T-helper 2 cell (primary cell): ENCODE data around the gene DOCK3.
"Not testable (repeated sequence)": the region's sequence is repeated elsewhere in the genome, so short reads cannot be mapped to it uniquely, and the experiment has no call there.

Source experiments
- DNase-seq, 5 experiments: peaks; one replicate each; pipeline versions ENCODE4 v3.0.0 to v3.0.0-alpha.2; 2012 to 2022

Gene DOCK3

GRCh38 chr3:50688602-50689001 is 13.9 kb downstream of the DOCK3 start:
- DNase-seq, result not testable (repeated sequence)

GRCh38 chr3:50689558-50689957 is 14.8 kb downstream of the DOCK3 start:
- DNase-seq, result no peak

DNA sequence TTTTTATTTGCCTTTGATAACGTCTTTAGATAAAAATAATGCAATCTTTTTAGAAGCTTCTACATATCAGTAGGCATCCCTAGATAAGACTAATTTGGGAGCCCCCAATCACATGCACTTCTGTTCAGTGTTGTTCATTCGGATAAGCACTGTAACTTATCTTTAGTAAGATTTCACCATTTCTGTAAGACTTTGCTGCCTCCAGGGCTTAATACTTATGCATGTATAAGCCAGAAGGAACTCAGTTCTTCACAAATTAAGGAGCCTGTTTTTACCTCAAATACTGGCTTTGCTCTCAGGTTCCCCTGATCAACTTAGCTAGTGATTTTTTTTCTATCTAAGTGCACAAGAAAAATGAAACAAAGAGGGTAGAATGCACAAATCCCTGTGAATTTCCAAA is 20.3 kb downstream of the DOCK3 start:
- DNase-seq, result no peak

- DNase-seq, result no peak
These were observed 21.5 kb downstream of the DOCK3 start for GRCh38 chr3:50696276-50696675.

DNA sequence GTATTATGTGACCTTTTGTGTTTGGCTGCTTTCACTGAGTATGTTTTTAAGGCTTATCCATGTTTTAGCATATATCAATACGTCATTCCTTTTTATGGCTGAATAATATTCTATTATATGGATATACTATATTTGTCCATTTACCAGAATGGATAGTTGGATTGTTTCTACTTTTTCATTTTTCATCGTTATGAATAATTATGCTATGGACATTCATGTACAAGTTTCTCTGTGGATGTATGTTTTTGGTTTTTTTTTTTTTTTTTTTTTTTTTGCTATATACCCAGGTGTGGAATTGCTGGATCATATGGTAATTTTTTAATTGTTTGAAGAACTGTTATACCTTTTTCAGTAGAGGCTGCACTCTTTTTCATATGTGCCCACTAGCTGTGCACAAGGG is 23.5 kb downstream of the DOCK3 start:
- DNase-seq, result no peak

- DNase-seq, result no peak
These were observed 33.9 kb downstream of the DOCK3 start for GRCh38 chr3:50708620-50709019.

DNA sequence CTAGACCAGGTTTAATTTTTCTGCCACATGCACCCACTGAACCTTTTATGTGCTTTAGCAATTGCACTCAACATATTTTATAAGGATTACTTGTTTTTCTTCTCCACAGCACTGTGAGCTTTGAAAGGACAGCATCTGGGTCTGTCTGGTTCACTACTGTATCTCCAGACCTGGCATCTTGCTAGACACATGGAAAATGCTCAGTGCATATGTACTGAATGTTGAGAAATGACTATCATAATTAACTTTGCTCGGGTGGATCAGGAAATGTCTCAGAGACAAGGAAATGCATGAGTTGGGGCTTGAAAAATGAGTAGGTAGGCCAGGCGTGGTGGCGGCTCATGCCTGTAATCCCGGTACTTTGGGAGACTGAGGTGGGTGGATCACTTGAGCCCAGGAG is 40.2 kb downstream of the DOCK3 start:
- DNase-seq, result no peak

GRCh38 chr3:50724831-50725230 is 50.1 kb downstream of the DOCK3 start:
- no peak for DNase-seq

DNA sequence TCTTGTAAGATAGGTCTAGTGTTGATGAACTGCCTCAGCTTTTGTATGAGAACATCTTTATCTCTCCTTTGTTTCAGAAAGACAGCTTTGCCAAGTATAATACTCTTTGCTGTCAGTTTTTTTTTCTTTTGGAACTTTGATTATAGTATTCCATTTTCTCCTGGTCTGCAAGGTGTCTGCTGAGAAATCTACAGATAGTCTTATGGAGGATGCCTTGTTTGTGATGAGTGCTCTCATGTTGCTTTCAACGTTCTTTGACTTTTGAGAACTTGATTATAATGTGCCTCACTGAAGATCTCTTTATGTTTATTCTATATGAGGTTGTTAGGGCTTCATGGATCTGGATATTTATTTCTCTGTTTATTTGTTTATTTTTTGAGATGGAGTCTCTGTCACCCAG is 60.3 kb downstream of the DOCK3 start:
- DNase-seq, result no peak

GRCh38 chr3:50737193-50737905 is 62.6 kb downstream of the DOCK3 start:
- DNase-seq, result no peak

- no peak for DNase-seq
These were observed 63.3 kb downstream of the DOCK3 start for GRCh38 chr3:50737906-50738598.

GRCh38 chr3:50743643-50744042 is 68.9 kb downstream of the DOCK3 start:
- no peak for DNase-seq

DNA sequence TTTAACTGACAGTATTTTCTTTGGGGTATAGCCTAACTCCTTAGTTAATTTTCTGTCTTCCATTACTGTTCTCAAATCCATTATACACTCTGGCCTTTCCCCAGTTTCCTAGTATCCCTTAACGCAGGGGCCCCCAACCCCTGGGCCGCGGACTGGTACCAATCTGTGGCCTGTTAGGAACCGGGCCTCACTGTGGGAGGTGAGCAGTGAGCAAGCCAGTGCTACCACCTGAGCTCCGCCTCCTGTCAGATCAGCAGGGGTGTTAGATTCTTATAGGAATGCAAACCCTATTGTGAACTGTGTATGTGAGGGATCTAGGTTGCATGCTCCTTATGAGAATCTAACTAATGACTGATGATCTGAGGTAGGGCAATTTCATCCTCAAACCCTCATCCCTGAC is 75.1 kb downstream of the DOCK3 start:
- DNase-seq, result no peak

DNA sequence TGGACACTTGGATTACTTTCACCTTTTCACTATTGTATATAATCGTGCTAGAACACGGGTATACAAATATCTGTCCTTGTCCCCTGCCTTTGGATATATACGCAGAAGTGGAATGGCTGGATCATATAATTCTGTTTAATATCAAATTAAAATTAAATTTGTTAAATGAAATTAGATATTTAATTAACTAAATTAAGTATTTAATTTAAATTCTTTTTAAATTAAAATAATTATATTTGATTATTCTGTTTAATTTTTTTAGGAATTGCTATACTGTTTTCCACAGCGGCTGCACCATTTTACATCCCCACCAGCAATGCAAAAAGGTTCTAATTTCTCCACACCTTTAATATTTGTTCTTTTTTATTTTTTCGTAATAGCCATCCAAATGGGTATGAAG is 84.3 kb downstream of the DOCK3 start:
- DNase-seq, result no peak

DNA sequence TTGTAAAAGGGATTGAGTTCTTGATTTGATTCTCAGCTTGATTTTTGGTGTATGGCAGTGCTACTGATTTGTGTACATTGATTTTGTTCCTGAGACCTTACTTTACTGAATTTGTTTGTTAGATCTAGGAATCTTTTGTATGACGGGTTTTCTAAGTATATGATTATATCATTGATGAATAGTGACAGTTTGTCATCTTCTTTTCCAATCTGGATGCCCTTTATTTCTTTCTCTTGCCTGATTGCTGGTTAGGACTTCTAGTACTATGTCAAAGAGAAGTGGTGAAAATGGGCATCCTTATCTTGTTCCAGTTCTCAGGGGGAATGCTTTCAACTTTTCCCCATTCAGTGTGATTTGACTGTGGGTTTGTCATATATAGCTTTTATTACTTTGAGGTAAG is 103.0 kb downstream of the DOCK3 start:
- DNase-seq, result no peak

- DNase-seq, result not testable (repeated sequence)
These were observed 107.0 kb downstream of the DOCK3 start for GRCh38 chr3:50781766-50782165.

GRCh38 chr3:50786631-50787030 is 111.9 kb downstream of the DOCK3 start:
- no peak for DNase-seq

DNA sequence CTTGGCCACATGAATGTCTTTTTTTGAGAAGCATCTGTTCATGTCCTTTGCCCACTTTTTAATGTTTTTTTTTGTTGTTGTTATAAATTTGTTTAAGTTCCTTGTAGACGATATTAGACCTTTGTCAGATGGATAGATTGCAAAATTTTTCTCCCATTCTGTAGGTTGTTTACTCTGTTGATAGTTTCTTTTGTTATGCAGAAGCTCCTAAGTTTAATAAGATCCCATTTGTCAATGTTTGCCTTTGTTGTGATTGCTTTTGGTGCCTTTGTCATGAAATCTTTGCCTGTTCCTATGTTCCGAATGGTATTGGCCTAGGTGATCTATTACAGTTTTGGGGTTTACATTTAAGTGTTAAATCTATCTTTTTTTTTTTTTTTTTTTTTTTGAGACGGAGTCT is 116.2 kb downstream of the DOCK3 start:
- not testable (repeated sequence) for DNase-seq

DNA sequence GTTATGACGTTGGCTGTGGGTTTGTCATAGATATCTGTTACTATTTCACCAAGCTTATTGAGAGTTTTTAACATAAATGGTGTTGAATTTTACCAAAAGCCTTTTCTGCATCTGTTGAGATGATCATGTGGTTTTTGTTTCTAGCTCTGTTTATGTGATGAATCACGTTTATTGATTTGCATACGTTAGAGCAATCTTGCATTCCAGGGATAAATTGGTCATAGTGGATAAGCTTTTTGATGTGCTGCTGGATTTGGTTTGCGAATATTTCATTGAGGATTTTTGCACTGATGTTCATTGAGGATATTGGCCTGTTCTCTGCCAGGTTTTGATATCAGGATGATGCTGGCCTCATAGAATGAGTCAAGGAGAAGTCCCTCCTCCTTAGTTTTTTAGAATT is 117.8 kb downstream of the DOCK3 start:
- DNase-seq, result no peak

GRCh38 chr3:50803805-50804204 is 129.1 kb downstream of the DOCK3 start:
- not testable (repeated sequence) for DNase-seq

GRCh38 chr3:50804376-50804775 is 129.6 kb downstream of the DOCK3 start:
- not testable (repeated sequence) for DNase-seq

GRCh38 chr3:50805321-50805720 is 130.6 kb downstream of the DOCK3 start:
- no peak for DNase-seq

DNA sequence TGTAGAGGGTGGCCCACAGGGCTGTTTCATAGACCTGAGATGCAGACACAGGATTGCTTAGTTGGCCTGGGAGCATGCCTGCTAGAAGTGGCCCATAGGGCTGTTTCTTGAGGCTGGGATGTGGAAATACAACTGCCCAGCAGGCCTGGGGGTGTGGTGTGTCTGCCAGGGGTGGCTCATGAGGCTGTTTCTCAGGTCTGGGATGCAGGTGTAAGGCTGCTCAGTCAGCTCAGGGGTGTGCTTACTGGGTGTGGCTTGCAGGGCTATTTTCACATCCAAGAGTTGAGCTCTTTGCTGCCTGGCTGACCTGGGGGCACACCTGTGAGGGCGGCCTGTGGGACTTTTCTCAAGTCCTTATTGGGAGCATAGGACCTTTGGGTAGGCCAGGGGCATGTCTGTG is 131.3 kb downstream of the DOCK3 start:
- no peak for DNase-seq

GRCh38 chr3:50806806-50807205 is 132.1 kb downstream of the DOCK3 start:
- no peak for DNase-seq

DNA sequence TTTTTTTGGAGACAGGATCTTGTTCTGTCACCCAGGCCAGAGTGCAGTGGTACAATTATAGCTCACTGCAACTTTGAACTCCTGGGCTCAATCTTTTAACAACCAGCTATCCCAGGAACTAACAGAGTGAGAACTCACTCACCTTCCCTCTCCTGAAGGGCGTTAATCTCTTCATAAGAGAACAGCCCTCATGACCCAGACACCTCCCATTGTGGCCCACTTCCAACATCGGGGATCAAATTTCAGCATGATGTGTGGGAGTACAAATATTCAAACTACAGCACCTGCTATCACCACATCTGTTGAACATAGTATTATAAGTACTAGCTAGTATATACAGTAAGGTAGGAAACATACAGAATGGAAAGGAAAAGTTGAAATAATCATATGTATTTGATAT is 132.5 kb downstream of the DOCK3 start:
- DNase-seq, result no peak
